ENCODE results near the gene GJB5.
A peak's percentile ranks its signal among the peaks of the same experiment; 100 is the strongest.

GJB5 gene

DNA sequence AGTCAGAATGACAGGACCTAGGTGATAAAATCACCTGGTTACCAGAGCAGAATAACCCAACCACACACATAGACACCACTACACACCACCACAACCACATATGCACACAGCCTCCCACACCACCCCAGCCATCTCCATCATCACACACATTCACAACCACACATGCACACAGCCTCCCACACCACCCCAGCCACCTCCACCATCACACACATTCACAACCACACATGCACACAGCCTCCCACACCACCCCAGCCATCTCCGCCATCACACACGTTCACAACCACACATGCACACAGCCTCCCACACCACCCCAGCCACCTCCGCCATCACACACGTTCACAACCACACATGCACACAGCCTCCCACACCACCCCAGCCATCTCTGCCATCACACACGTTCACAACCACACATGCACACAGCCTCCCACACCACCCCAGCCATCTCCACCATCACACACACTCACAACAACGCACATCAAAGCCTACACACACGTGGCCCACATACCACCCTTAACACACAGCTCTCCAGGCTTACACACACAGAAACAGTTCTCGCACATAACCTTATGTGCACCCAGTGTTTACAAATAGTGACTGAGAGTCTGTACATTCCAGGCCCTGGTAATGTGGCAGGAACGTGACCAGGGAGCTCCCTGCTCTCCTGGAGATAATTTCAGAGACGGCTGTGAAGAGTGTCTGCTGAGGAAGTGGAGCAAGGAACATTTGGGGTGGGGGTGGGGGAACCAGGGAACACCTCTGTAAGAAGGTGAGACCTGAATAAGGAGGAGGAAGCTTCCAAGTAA, 22.9 kb downstream of the GJB5 start:
- no peak for DNase-seq (ENCODE audit: low spot score)

GRCh38 chr1:34778381-34778780, 23.5 kb downstream of the GJB5 start:
- DNase-seq (ENCODE audit: low spot score): no peak

DNA sequence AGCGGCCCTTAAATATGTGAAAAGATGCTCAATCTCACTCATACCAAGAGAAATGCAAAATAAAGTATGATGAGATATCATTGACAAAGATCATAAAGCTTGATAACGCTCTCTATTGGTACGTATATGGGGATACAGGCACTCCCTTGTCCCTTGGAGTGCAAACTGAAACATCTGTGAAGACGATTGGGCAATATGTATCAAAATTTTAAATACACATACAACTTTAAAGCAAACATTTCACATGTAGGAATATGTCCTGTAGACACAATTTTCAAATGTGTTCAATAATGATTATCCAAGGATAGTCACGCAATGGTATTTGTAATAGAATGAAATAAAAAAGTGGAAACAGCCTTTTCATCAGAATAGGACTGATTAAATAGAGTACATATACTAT, 24.2 kb downstream of the GJB5 start:
- DNase-seq (ENCODE audit: low spot score): no peak

DNA sequence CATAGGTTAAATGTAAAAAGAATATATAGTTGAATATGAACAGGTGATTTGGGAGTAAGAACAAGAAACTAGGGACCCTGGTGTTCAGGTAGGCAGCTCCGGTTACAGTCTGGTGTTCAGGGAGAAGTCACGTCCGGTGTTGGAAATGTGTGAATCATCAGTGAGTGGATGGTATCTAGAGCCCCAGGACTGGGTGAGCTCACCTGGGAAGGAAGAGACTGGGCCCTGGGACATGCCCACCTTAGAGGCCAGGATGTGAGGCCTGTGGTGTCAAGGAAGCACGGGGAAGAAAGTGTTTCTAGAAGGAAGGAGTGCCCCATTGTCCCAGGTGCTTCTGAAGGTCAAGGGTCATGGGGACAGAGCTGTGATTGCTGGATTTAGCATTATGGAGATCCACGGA, 24.7 kb downstream of the GJB5 start:
- DNase-seq (ENCODE audit: low spot score): no peak

GRCh38 chr1:34779962-34780361, 25.1 kb downstream of the GJB5 start:
- no peak for DNase-seq (ENCODE audit: low spot score)

GRCh38 chr1:34780528-34780927, 25.7 kb downstream of the GJB5 start:
- DNase-seq (ENCODE audit: low spot score): no peak

DNA sequence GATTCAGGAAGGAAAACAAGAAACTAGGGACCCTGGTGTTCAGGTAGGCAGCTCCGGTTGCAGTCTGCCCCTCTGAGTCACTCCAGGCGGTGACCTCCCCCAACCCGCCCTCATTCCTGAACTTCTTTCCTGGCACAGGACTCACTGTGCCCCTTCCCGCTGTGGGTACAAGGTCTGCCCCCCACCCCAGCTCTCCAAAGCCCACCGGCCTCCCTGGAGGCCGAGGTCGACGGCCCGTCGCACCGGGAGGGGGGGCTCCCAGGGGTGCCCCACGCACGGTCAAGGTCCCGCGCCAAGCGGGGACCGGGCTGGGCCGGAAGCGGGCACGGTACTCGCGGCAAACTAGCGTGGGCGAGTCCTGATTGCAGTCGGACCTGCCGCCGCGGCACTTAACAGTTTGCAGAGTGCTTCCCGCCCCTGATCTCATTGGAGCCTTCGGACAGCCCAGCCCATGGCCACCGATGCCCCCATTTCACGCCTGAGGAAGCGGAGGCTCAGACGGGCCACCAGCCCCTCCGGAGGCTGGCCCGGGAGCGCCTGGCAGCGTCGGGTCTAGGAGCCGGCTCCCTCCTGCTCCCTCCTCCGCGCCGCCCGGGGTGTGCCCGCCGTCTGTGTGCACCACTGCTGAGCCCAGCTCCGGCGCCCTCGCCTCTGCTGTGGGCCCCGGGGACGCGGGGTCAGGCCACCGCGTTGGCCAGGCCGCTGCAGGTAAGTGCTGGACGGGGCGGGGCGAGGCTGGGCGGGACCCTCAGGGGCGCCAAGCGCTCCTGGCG, 26.4 kb downstream of the GJB5 start, which contains the start of gene GJB3:
TSS of gene GJB3 (plus strand) at position 144 of the 773 bp plus-strand sequence. CDS start 3,549 bp downstream, outside the sequence.
- no peak for DNase-seq (ENCODE audit: low spot score)

DNA sequence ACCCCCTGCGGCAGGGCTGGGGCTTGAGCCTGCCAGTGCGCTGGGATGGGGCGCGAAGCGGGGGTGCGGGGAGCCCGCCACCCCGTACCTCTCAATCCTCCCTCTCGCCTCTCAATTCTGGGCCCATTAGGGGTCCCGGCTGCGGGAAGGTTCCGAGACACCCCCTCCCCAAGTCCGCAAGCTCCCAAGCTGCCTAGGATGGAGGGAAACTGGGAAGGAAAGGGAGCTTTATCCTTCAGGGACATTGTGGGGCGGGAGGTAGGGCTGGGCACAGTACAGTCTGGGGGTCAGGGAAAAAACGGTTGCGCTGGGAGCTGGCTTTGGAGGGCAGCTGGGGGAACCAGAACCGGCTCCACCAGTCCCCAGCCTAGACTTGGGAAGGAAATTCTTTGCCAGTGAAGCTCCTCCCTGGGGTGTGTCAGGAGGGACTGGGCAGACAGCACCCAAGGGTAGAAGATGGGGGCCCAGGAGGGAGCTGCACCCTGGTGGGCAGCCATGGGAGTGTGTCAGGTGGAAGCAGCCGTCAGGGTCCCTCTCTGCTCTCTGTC, 27.1 kb downstream of the GJB5 start:
- DNase-seq (ENCODE audit: low spot score): no peak

DNA sequence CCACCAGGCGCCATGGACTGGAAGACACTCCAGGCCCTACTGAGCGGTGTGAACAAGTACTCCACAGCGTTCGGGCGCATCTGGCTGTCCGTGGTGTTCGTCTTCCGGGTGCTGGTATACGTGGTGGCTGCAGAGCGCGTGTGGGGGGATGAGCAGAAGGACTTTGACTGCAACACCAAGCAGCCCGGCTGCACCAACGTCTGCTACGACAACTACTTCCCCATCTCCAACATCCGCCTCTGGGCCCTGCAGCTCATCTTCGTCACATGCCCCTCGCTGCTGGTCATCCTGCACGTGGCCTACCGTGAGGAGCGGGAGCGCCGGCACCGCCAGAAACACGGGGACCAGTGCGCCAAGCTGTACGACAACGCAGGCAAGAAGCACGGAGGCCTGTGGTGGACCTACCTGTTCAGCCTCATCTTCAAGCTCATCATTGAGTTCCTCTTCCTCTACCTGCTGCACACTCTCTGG, 29.9 kb downstream of the GJB5 start:
- no peak for DNase-seq (ENCODE audit: low spot score)

DNA sequence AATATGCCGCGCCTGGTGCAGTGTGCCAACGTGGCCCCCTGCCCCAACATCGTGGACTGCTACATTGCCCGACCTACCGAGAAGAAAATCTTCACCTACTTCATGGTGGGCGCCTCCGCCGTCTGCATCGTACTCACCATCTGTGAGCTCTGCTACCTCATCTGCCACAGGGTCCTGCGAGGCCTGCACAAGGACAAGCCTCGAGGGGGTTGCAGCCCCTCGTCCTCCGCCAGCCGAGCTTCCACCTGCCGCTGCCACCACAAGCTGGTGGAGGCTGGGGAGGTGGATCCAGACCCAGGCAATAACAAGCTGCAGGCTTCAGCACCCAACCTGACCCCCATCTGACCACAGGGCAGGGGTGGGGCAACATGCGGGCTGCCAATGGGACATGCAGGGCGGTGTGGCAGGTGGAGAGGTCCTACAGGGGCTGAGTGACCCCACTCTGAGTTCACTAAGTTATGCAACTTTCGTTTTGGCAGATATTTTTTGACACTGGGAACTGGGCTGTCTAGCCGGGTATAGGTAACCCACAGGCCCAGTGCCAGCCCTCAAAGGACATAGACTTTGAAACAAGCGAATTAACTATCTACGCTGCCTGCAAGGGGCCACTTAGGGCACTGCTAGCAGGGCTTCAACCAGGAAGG, 30.5 kb downstream of the GJB5 start:
- DNase-seq (ENCODE audit: low spot score): no peak

DNA sequence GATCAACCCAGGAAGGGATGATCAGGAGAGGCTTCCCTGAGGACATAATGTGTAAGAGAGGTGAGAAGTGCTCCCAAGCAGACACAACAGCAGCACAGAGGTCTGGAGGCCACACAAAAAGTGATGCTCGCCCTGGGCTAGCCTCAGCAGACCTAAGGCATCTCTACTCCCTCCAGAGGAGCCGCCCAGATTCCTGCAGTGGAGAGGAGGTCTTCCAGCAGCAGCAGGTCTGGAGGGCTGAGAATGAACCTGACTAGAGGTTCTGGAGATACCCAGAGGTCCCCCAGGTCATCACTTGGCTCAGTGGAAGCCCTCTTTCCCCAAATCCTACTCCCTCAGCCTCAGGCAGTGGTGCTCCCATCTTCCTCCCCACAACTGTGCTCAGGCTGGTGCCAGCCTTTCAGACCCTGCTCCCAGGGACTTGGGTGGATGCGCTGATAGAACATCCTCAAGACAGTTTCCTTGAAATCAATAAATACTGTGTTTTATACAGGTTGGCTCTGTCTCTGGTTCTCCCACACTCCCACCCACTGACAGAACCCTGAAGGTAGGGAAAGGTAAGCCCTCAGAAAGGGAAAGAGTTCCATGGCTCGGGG, 31.1 kb downstream of the GJB5 start:
- DNase-seq (ENCODE audit: low spot score): no peak

DNA sequence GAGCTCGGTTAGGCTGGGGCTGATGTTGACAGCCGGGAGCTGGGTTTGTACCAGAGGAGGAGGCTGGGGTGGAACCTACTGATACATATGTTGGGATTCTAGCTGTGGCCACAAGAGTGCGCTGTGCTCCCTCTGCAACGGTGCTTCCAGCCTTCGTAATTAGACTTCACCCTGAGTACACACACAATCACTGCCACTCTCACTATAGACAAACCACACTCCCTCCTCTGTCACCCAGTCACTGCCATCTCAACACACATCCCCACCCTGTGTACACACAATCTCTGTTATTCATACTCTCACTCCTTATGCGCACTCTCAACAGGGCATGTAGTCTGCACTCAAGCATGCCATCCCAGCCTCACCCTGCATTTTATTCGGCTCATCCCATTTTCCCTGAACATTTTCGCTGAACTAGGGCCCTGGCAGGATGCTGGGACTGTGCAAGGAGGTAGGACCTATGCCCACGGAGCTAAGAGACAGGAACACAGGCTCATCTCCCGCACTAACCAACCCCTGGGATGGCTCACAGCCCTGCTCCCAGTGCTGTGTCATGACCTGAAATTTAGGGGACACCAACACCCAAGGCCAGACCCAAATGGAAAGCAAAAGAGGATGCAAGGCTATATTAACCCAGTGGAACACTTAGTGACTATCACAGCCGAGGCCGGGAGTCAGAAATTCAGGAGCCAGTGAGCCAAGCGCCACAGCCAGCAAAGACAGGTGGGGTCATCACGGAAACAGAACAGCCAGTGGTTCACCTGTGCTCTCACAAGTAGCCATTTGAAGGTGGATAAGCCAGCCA, 31.9 kb downstream of the GJB5 start:
- peak; percentile 62 for DNase-seq (ENCODE audit: low spot score)

- DNase-seq (ENCODE audit: low spot score): no peak
Observed at GRCh38 chr1:34787461-34788420, 32.9 kb downstream of the GJB5 start.

DNA sequence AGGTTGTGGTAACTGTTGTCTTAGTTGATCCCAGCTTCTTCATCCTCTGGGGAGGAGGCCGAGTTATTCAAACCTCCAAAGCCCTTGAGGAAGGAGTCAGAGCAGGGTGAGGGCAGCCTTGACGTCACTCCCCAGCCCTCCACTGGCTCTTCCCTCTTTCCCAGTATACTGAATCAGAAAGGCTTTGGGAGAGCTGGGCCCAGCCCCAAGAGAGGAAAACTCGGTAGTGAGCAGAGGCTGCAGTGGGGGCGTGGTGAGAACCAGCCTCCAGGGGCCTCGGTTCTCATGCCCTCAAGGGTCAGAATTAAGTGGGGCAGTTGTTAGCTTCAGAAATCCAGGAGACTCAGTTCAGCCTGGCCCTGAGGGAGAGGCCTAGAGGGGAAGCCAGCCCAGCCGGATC, 36.1 kb downstream of the GJB5 start:
- DNase-seq (ENCODE audit: low spot score): no peak

GRCh38 chr1:34792424-34792823, 37.6 kb downstream of the GJB5 start:
- DNase-seq (ENCODE audit: low spot score): no peak

DNA sequence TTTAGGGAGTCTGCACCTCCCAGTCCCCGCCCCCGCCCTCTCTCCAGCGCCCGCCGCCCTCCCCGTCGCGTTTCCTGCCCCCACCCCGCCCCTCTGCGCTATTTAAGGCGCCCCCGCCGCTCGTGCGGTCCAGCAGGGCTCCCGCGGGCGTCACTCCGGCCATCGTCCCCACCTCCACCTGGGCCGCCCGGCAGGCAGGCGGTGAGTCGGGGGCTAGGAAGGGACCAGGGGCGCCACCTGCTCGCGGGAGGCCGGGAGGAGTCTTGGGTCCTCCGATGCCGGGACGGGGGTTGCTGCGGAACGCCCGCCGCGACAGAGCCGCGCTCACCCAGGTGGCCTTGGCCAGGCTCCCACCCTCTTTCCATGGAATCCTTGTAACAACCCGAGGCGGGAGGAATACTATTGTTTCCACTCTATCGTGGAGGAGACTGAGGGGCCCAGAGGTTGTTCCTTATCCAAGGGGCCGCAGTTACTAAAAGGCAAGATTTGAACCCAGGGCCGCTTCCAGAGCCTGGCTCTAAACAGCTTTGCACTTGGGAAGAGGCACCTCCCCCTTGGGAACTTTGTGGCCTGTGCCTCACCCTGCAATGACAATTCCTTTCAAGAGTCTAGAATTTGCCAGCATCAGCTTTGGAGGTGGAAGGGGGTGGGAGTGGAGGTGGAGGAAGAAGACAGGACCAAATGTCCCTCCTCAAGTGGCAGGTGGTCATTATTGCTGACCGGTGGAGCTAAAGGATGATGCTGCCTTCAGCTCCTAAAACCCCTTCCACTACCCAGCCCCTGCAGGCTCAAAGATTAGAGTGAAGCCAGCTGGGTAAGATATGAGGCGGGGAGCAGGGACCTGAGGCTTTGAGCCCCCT, 38.3 kb downstream of the GJB5 start, which contains the start of gene GJA4:
TSS of gene GJA4 (plus strand) at position 132 of the 860 bp plus-strand sequence. CDS start 1,215 bp downstream, outside the sequence.
- DNase-seq (ENCODE audit: low spot score): no peak

GRCh38 chr1:34794001-34794789, 39.3 kb downstream of the GJB5 start:
- DNase-seq (ENCODE audit: low spot score): no peak

GRCh38 chr1:34794790-34795180, 39.9 kb downstream of the GJB5 start:
- no peak for DNase-seq (ENCODE audit: low spot score)
